IMR-90 (cell line): ENCODE measurements around the gene NEK8. TPM values are rescaled to one million over a fixed set of nuclear protein-coding genes. Genes with fewer than 3 reads are reported as not detected.

Experiments used
- ATAC-seq: fragments of 200-7000 bp; cut with Tn5 transposase; 2 replicates; pipeline ENCODE4 v1.9.1; 2020; ENCODE audit warnings: low read depth, mild to moderate bottlenecking, moderate library complexity
- BruUV-seq: library from RNA; stranded (reverse); fragments of 400-500 nt; replicated peaks from 2 replicates; lab custom pipeline; 2021; lab: Mats Ljungman, UMichigan
- CTCF ChIA-PET: fragments of 300-600 bp; formaldehyde crosslinking; extraction: SDS; loops from one replicate; lab custom pipeline; 2021; ENCODE audit warnings: antibody characterized with exemption; lab: Yijun Ruan, JAX
- POLR2A ChIA-PET: fragments of 300-600 bp; sonication (Branson Sonifier 250); formaldehyde crosslinking; loops from one replicate; lab custom pipeline; 2022; ENCODE audit warnings: antibody characterized with exemption; ENCODE audit not compliant: unreplicated experiment; lab: Charles Lee
- DNase-seq: peaks from one replicate; pipeline ENCODE4 v3.0.0; 2013
- H2AFZ ChIP-seq: replicated peaks from 2 replicates; pipeline ENCODE3; 2013; ENCODE audit warnings: low read length, mild to moderate bottlenecking; ENCODE audit not compliant: poor library complexity
- H2AK5ac ChIP-seq: 2 replicates; pipeline ENCODE4 v1.6.1; 2013; ENCODE audit warnings: low read depth, low read length, inconsistent platforms
- H2AK9ac ChIP-seq: replicated peaks from 2 replicates; pipeline ENCODE3; 2013; ENCODE audit warnings: mild to moderate bottlenecking, low read depth, low read length, moderate library complexity; ENCODE audit not compliant: poor library complexity
- H2BK120ac ChIP-seq: 2 replicates; pipeline ENCODE4 v1.6.1; 2013; ENCODE audit warnings: low read depth, low read length, inconsistent platforms
- H2BK15ac ChIP-seq: 3 replicates; pipeline ENCODE4 v1.6.1; 2013; ENCODE audit warnings: low read depth, low read length, inconsistent platforms
- H2BK20ac ChIP-seq: 2 replicates; pipeline ENCODE4 v1.6.1; 2013; ENCODE audit warnings: low read depth, mild to moderate bottlenecking, inconsistent platforms, low read length, moderate library complexity
- H2BK5ac ChIP-seq: 2 replicates; pipeline ENCODE4 v1.6.1; 2013; ENCODE audit warnings: mild to moderate bottlenecking, low read depth, low read length, inconsistent platforms; ENCODE audit not compliant: poor library complexity, severe bottlenecking
- H3K14ac ChIP-seq: replicated peaks from 2 replicates; pipeline ENCODE4 v1.6.1; 2013; ENCODE audit warnings: low read depth, low read length, inconsistent platforms
- H3K18ac ChIP-seq: 2 replicates; pipeline ENCODE4 v1.6.1; 2013; ENCODE audit warnings: low read depth, low read length, control low read depth
- H3K23ac ChIP-seq: 2 replicates; pipeline ENCODE4 v1.6.1; 2013; ENCODE audit warnings: low read depth, low read length, inconsistent platforms
- H3K27ac ChIP-seq: 2 replicates; pipeline ENCODE4 v1.5.1; 2013; ENCODE audit warnings: mild to moderate bottlenecking, control low read depth, low read length; ENCODE audit not compliant: insufficient read depth
- H3K27me3 ChIP-seq: 2 replicates; pipeline ENCODE4 v1.6.1; 2013; ENCODE audit warnings: low read length; ENCODE audit not compliant: control insufficient read depth, insufficient read depth
- H3K36me3 ChIP-seq: 2 replicates; pipeline ENCODE4 v1.6.1; 2013; ENCODE audit warnings: low read length, mixed read lengths; ENCODE audit not compliant: control insufficient read depth, insufficient read depth
- H3K4ac ChIP-seq: 2 replicates; pipeline ENCODE4 v1.6.1; 2013; ENCODE audit warnings: low read depth, low read length, inconsistent platforms
- H3K4me1 ChIP-seq: 2 replicates; pipeline ENCODE4 v1.6.1; 2013; ENCODE audit warnings: low read length, mixed read lengths; ENCODE audit not compliant: control insufficient read depth, insufficient read depth
- H3K4me2 ChIP-seq: 2 replicates; pipeline ENCODE4 v1.6.1; 2013; ENCODE audit warnings: low read depth, mild to moderate bottlenecking, control low read depth, low read length, moderate library complexity
- H3K4me3 ChIP-seq: 2 replicates; pipeline ENCODE4 v1.5.1; 2013; ENCODE audit warnings: low read depth, mild to moderate bottlenecking, control low read depth, low read length, moderate library complexity; ENCODE audit not compliant: insufficient read depth
- H3K56ac ChIP-seq: 2 replicates; pipeline ENCODE4 v1.6.1; 2013; ENCODE audit warnings: low read length, inconsistent platforms; ENCODE audit not compliant: insufficient read depth; ENCODE audit errors: extremely low read depth
- H3K79me1 ChIP-seq, 2 experiments: 2 replicates each; pipeline ENCODE4 v1.6.1; 2013; ENCODE audit warnings: low read length in 2 of 2, inconsistent platforms in 1 of 2, low read depth in 1 of 2
- H3K9ac ChIP-seq: 2 replicates; pipeline ENCODE4 v1.6.1; 2013; ENCODE audit warnings: low read depth, low read length, control low read depth
- H3K9me1 ChIP-seq: 2 replicates; pipeline ENCODE4 v1.6.1; 2013; ENCODE audit warnings: low read length, inconsistent platforms; ENCODE audit not compliant: insufficient read depth
- H3K9me3 ChIP-seq: 2 replicates; pipeline ENCODE4 v1.6.1; 2013; ENCODE audit warnings: low read length; ENCODE audit not compliant: control insufficient read depth, insufficient read depth
- H4K20me1 ChIP-seq: 2 replicates; pipeline ENCODE4 v1.6.1; 2013; ENCODE audit warnings: low read length, inconsistent platforms; ENCODE audit not compliant: insufficient read depth
- H4K5ac ChIP-seq: 2 replicates; pipeline ENCODE4 v1.6.1; 2013; ENCODE audit warnings: mild to moderate bottlenecking, low read depth, low read length, control low read depth
- H4K8ac ChIP-seq, 2 experiments: 2 replicates each; pipeline ENCODE4 v1.6.1; 2013; ENCODE audit warnings: low read depth in 2 of 2, low read length in 2 of 2, control low read depth in 1 of 2, inconsistent platforms in 1 of 2
- H4K91ac ChIP-seq: 2 replicates; pipeline ENCODE4 v1.6.1; 2013; ENCODE audit warnings: low read depth, low read length, inconsistent platforms; ENCODE audit not compliant: insufficient read depth
- CEBPB ChIP-seq: IDR thresholded peaks from 2 replicates; pipeline ENCODE4 v1.6.1; 2012; ENCODE audit warnings: low read depth, low read length, improper control_type of control experiment
- CHD1 ChIP-seq: IDR thresholded peaks from 2 replicates; pipeline ENCODE4 v1.6.1; 2012; ENCODE audit warnings: low read depth, low read length, improper control_type of control experiment
- MAZ ChIP-seq: IDR thresholded peaks from 2 replicates; pipeline ENCODE4 v1.6.1; 2012; ENCODE audit warnings: low read depth, mild to moderate bottlenecking, low read length, improper control_type of control experiment, moderate library complexity, borderline replicate concordance
- RAD21 ChIP-seq: IDR thresholded peaks from 2 replicates; pipeline ENCODE4 v1.6.1; 2012; ENCODE audit warnings: low read length, improper control_type of control experiment
- SMC3 ChIP-seq: fragments of 150-350 bp; IDR thresholded peaks from 2 replicates; pipeline ENCODE4 v1.6.1; 2016; ENCODE audit warnings: low read depth, mild to moderate bottlenecking, antibody characterized with exemption, low read length, moderate library complexity
- WGBS, 2 experiments: methylation state at CpG; one replicate each; pipeline versions ENCODE4 v1.1.5 to v1.1.7; 2013; ENCODE audit warnings: missing lambda C conversion rate in 2 of 2; ENCODE audit not compliant: insufficient read length in 1 of 2; ENCODE audit errors: extremely low coverage in 2 of 2; 5-methylcytosine and 5-hydroxymethylcytosine counted together
- dilution Hi-C: fragments of 300-500 bp; cut with HindIII; formaldehyde crosslinking; loops from one replicate; pipeline ENCODE4 v1.14.3; 2018; ENCODE audit warnings: low sequenced_read_pairs; ENCODE audit not compliant: unreplicated experiment
- in situ Hi-C: fragments of 300-500 bp; cut with MboI; formaldehyde crosslinking; loops from 3 replicates; pipeline ENCODE4 v1.14.3; 2019; ENCODE audit warnings: low sequenced_read_pairs, inconsistent platforms, mixed read lengths
- intact Hi-C: fragments of 100-400 bp; cut with micrococcal nuclease; formaldehyde crosslinking; loops from 2 replicates; pipeline ENCODE4 v1.10.0; 2022
- polyA plus RNA-seq, 3 experiments: library from polyadenylated mRNA; depleted of rRNA; stranded (reverse); fragments of >200 nt; gene quantifications; 2 replicates each; pipeline ENCODE4 v1.2.3, GENCODE V29; 2012; ENCODE audit warnings: low replicate concordance in 1 of 3
- total RNA-seq: library from RNA; depleted of rRNA; stranded (reverse); fragments of >200 nt; gene quantifications from 2 replicates; pipeline ENCODE4 v1.2.3, GENCODE V29; 2012
- TF ChIP-seq, protein P1 (sequence below): fragments of 150-350 bp; IDR thresholded peaks from 2 replicates; pipeline ENCODE4 v1.6.1; 2017; ENCODE audit warnings: mild to moderate bottlenecking, antibody characterized with exemption, low read length, low read depth

NEK8 gene
- total and polyA plus RNA-seq, 2 of the 4 experiments (the other 2 are of a cell fraction) = 4.6 to 5.2 TPM

GRCh38 chr17:28712032-28712704, 16.4 kb upstream of the NEK8 start (continued):
- no peak for TF ChIP-seq CEBPB

DNA sequence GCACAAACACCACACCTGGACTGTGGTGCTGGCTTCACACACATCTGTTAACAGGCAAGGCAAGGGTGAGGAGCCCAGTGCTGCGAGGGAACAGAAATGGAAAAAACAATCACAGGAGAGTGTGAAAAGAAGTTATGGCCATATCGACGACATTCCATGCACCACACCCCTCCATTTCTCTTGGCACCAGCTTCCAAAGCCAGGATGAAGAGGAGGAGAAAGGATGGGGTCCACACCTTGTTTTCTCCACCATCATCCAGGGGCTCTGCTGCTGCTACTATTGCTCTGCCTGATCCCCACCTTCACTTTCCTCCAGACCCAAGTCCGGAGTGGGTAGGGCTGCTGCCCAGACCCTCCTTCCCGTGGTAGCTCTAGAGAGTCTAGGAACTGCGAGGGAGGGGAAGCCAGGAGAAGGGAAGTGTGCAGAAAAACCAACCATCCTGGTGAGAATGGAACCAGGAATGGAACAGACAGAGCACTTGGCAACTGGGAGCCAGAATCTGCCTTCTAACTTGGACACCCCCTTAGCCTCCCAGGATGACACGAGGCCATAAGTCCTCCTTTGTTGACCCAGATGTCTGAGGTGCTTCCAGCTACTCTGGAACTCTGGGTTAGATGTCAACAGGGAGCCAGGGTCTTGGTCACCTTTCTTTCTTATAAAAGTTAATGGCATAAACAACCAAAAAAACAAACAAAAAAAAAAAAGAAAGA, 15.7 kb upstream of the NEK8 start:
- no peak overlapping the region for H2BK20ac ChIP-seq
- in situ Hi-C loops = no loop called here
- intact Hi-C loops = no loop called here
- H3K9me3 ChIP-seq = no peaks in the 10 kb centered on the region
- H3K4me1 ChIP-seq = peaks cover 12% of the 10 kb centered on the region
- H2BK120ac ChIP-seq = no peak overlapping the region
- dilution Hi-C loops = no loop called here
- WGBS, 2 experiments = no CpG with 5 or more reads among the region's 7 CpGs
- peaks cover 32% of the 10 kb centered on the region for H3K36me3 ChIP-seq
- H3K23ac ChIP-seq = peak overlapping the region; percentile 86; the same call in 1 of the 2 replicates
- peak overlapping the region; percentile 93 for H2AK9ac ChIP-seq
- DNase-seq = no peak
- no peak overlapping the region for H3K4me2 ChIP-seq
- no peak overlapping the region for H4K5ac ChIP-seq
- BruUV-seq = no TSS peak
- no peak overlapping the region for H3K18ac ChIP-seq
- no peak overlapping the region for H2BK5ac ChIP-seq
- H3K56ac ChIP-seq = no peak overlapping the region
- CTCF ChIA-PET = no interaction called here
- peak overlapping the region; percentile 9; the same call in 1 of the 2 replicates for H3K27ac ChIP-seq
- peaks cover 6 to 53% of the 10 kb centered on the region in 2 experiments; a peak in 3 of 4 replicates for H3K79me1 ChIP-seq
- H3K14ac ChIP-seq = 0 out of 2 replicates have a peak overlapping the region, but pooled peaks have one; percentile 3
- no peak overlapping the region for H2BK15ac ChIP-seq
- no peaks in the 10 kb centered on the region for H3K27me3 ChIP-seq
- H4K20me1 ChIP-seq = peaks cover 23% of the 10 kb centered on the region; the same call in 1 of the 2 replicates
- ATAC-seq = no peak
- no peak overlapping the region for H4K91ac ChIP-seq
- H3K4ac ChIP-seq = peak overlapping the region; percentile 41
- no peak overlapping the region for H2AFZ ChIP-seq
- no peak overlapping the region for H4K8ac ChIP-seq
- TF ChIP-seq RAD21 (no peak), SMC3 (no peak), MAZ (no peak), CHD1 (no peak)
- TF ChIP-seq, protein P1, sequence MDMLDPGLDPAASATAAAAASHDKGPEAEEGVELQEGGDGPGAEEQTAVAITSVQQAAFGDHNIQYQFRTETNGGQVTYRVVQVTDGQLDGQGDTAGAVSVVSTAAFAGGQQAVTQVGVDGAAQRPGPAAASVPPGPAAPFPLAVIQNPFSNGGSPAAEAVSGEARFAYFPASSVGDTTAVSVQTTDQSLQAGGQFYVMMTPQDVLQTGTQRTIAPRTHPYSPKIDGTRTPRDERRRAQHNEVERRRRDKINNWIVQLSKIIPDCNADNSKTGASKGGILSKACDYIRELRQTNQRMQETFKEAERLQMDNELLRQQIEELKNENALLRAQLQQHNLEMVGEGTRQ = no peak
- H3K9ac ChIP-seq = 0 out of 2 replicates have a peak overlapping the region, but pooled peaks have one; percentile 3
- POLR2A ChIA-PET = no interaction called here
- H3K4me3 ChIP-seq = no peak overlapping the region
- peaks cover 21% of the 10 kb centered on the region for H3K9me1 ChIP-seq
- peak overlapping the region; percentile 55 for H2AK5ac ChIP-seq
